GM23338 (cell line): ENCODE data around the gene TMEM273. TPM values are rescaled to one million over a fixed set of nuclear protein-coding genes. Genes with fewer than 3 reads are reported as not detected.

Experiments used
- ATAC-seq: fragments of 200-7000 bp; cut with Tn5 transposase; 3 replicates; pipeline ENCODE4 v1.9.1; 2020
- DNase-seq: peaks from one replicate; pipeline ENCODE4 v3.0.0-alpha.2; 2015; ENCODE audit warnings: low spot score
- H2AFZ ChIP-seq: fragments of 200-600 bp; sonication (generic); 2 replicates; pipeline ENCODE4 v1.8.0; 2016; ENCODE audit warnings: antibody characterized with exemption, mild to moderate bottlenecking, moderate library complexity
- H3F3A ChIP-seq: fragments of 200-600 bp; sonication (generic); replicated peaks from 2 replicates; pipeline ENCODE4 v1.8.0; 2017; ENCODE audit warnings: antibody characterized with exemption, mixed run types, low read depth
- H3K27ac ChIP-seq: fragments of 200-600 bp; sonication (generic); 2 replicates; pipeline ENCODE4 v1.6.1; 2016; ENCODE audit warnings: low read depth
- H3K27me3 ChIP-seq: fragments of 200-600 bp; sonication (generic); 2 replicates; pipeline ENCODE4 v1.8.0; 2016; ENCODE audit warnings: mild to moderate bottlenecking, mixed run types, moderate library complexity; ENCODE audit not compliant: insufficient read depth
- H3K36me3 ChIP-seq: fragments of 200-600 bp; sonication (generic); 2 replicates; pipeline ENCODE4 v1.8.0; 2016; ENCODE audit warnings: mild to moderate bottlenecking; ENCODE audit not compliant: insufficient read depth
- H3K4me1 ChIP-seq: fragments of 200-600 bp; sonication (generic); 2 replicates; pipeline ENCODE4 v1.8.0; 2016; ENCODE audit warnings: mild to moderate bottlenecking, moderate library complexity; ENCODE audit not compliant: insufficient read depth
- H3K4me2 ChIP-seq: fragments of 200-600 bp; sonication (generic); 2 replicates; pipeline ENCODE4 v1.7.1; 2017; ENCODE audit warnings: mixed run types
- H3K4me3 ChIP-seq: fragments of 200-600 bp; sonication (generic); 2 replicates; pipeline ENCODE4 v1.6.1; 2016; ENCODE audit warnings: mixed run types
- H3K79me2 ChIP-seq: fragments of 200-600 bp; sonication (generic); replicated peaks from 2 replicates; pipeline ENCODE4 v1.8.0; 2017; ENCODE audit warnings: mild to moderate bottlenecking; ENCODE audit not compliant: insufficient read depth
- H3K9me2 ChIP-seq: fragments of 200-600 bp; sonication (generic); 2 replicates; pipeline ENCODE4 v1.8.0; 2017; ENCODE audit not compliant: insufficient read depth
- H4K20me1 ChIP-seq: fragments of 200-600 bp; sonication (generic); replicated peaks from 2 replicates; pipeline ENCODE4 v1.8.0; 2017; ENCODE audit warnings: mild to moderate bottlenecking; ENCODE audit not compliant: insufficient read depth
- H3K27ac Mint-ChIP-seq: 2 replicates; pipeline ENCODE4 v1.8.0; 2020; ENCODE audit warnings: inconsistent platforms, mild to moderate bottlenecking, moderate library complexity, mixed read lengths
- H3K27me3 Mint-ChIP-seq: 3 replicates; pipeline ENCODE4 v1.8.0; 2022; ENCODE audit warnings: low read depth, mild to moderate bottlenecking, moderate library complexity, mixed read lengths, inconsistent platforms; ENCODE audit not compliant: insufficient read depth, poor library complexity
- H3K36me3 Mint-ChIP-seq: 3 replicates; pipeline ENCODE4 v1.8.0; 2021; ENCODE audit warnings: low read depth, mild to moderate bottlenecking, inconsistent platforms, moderate library complexity, mixed read lengths
- H3K4me1 Mint-ChIP-seq: 3 replicates; pipeline ENCODE4 v1.8.0; 2020; ENCODE audit warnings: mild to moderate bottlenecking, inconsistent platforms, mixed read lengths
- H3K4me3 Mint-ChIP-seq: 3 replicates; pipeline ENCODE4 v1.8.0; 2021; ENCODE audit warnings: moderate library complexity, mild to moderate bottlenecking, inconsistent platforms, mixed read lengths
- H3K9me3 Mint-ChIP-seq: 3 replicates; pipeline ENCODE4 v1.8.0; 2020; ENCODE audit warnings: moderate library complexity, mild to moderate bottlenecking, inconsistent platforms, mixed read lengths
- CTCF ChIP-seq, 2 experiments: fragments of 200-600 bp in 1 of 2; sonication (generic) in 1 of 2; conservative IDR thresholded peaks; 2 replicates each; pipeline versions ENCODE4 v1.5.1 to v1.6.1; 2016 to 2017; ENCODE audit warnings: antibody characterized with exemption in 2 of 2, low read depth in 2 of 2, mild to moderate bottlenecking in 2 of 2, moderate library complexity in 1 of 2
- ETS1 ChIP-seq: IDR thresholded peaks from 2 replicates; pipeline ENCODE4 v1.6.1; 2016; ENCODE audit warnings: antibody characterized with exemption
- EZH2phosphoT487 ChIP-seq: fragments of 200-600 bp; sonication (generic); IDR thresholded peaks from one replicate; pipeline ENCODE4 v1.8.1; 2018; ENCODE audit warnings: antibody characterized with exemption; ENCODE audit not compliant: unreplicated experiment
- POLR2AphosphoS5 ChIP-seq: IDR thresholded peaks from 2 replicates; pipeline ENCODE4 v1.6.1; 2016; ENCODE audit warnings: antibody characterized with exemption, low read depth
- REST ChIP-seq: IDR thresholded peaks from one replicate; pipeline ENCODE4 v1.6.1; 2018; ENCODE audit warnings: antibody characterized with exemption; ENCODE audit not compliant: unreplicated experiment
- STAT1 ChIP-seq: IDR thresholded peaks from one replicate; pipeline ENCODE4 v1.6.1; 2016; ENCODE audit warnings: antibody characterized with exemption; ENCODE audit not compliant: unreplicated experiment
- ZNF331 ChIP-seq: fragments of 250-450 bp; sonication (Bioruptor Pico); IDR thresholded peaks from 2 replicates; pipeline ENCODE4 v1.5.0; 2020; ENCODE audit warnings: low read depth, mild to moderate bottlenecking, moderate library complexity
- ZNF462 ChIP-seq: fragments of 250-450 bp; sonication (Bioruptor Pico); IDR thresholded peaks from 2 replicates; pipeline ENCODE4 v1.5.0; 2020; ENCODE audit warnings: mild to moderate bottlenecking, moderate library complexity
- polyA plus RNA-seq: library from polyadenylated mRNA; unstranded; fragments of >200 nt; fragmentation: Nextera tagmentation; extraction: Ambion mirVana; gene quantifications from 2 replicates; pipeline ENCODE4 v1.2.1, GENCODE V29; 2016
- total RNA-seq: library from RNA; depleted of rRNA; stranded (reverse); fragments of >200 nt; shearing (Covaris generic); gene quantifications from 2 replicates; pipeline ENCODE4 v1.2.3, GENCODE V29; 2014

TMEM273 gene
- total and polyA plus RNA-seq, 2 experiments from 2014 or later: not detected

- H3K4me1 ChIP-seq: no peaks in the 10 kb centered on the region
- no peaks in the 10 kb centered on the region for H3K79me2 ChIP-seq
- no peaks in the 10 kb centered on the region for H3K27me3 ChIP-seq
- H3K27ac ChIP-seq: no peak overlapping the region
- Mint-ChIP-seq H3K27ac (no peak overlapping the region), H3K9me3 (peaks cover 13% of the 10 kb centered on the region), H3K4me1 (peaks cover under 1% of the 10 kb centered on the region), H3K36me3 (peaks cover 8% of the 10 kb centered on the region; the same call in 2 of the 3 replicates), H3K27me3 (peaks cover 2% of the 10 kb centered on the region), H3K4me3 (no peak overlapping the region)
- H4K20me1 ChIP-seq: no peaks in the 10 kb centered on the region
- DNase-seq (no peak), ATAC-seq (no peak)
- TF ChIP-seq ETS1: no peak
- no peak for TF ChIP-seq ZNF462 (CRISPR knock-in tag)
- TF ChIP-seq STAT1: no peak
- TF ChIP-seq POLR2AphosphoS5: no peak
- no peak for TF ChIP-seq EZH2phosphoT487
- TF ChIP-seq CTCF (conservative IDR thresholded peaks at IDR 0.05; ENCODE audit: low read depth in 2 of 2): no peak
- TF ChIP-seq REST: no peak
- no peak for TF ChIP-seq ZNF331 (CRISPR knock-in tag)
- H3K36me3 ChIP-seq: no peaks in the 10 kb centered on the region
- no peak overlapping the region for H3K4me3 ChIP-seq
- no peak overlapping the region for H3K4me2 ChIP-seq
- no peaks in the 10 kb centered on the region for H3F3A ChIP-seq
- peaks cover 21% of the 10 kb centered on the region; the same call in 1 of the 2 replicates for H3K9me2 ChIP-seq
- H2AFZ ChIP-seq: no peak overlapping the region
These were observed 36.2 kb downstream of the TMEM273 start for GRCh38 chr10:49152037-49152436.
